Measurements from ENCODE around the gene SIAH1. TPM values are rescaled to one million over a fixed set of nuclear protein-coding genes. Genes with fewer than 3 reads are reported as not detected.
"Not testable (repeated sequence)": the region's sequence is repeated elsewhere in the genome, so short reads cannot be mapped to it uniquely, and the experiment has no call there.

SIAH1 gene
- total and polyA plus RNA-seq, 2 experiments from 2014 or later: 38.8 to 45.5 TPM

GRCh38 chr16:48358419-48358818 lies 26.8 kb downstream of the SIAH1 start:
- Histone ChIP-seq H3K4me2 (no peak overlapping the region), H3K27ac (no peak overlapping the region), H3K36me3 (replicated peaks; ENCODE audit: insufficient read depth, low read depth) (peaks cover 5% of the 10 kb centered on the region), H3K4me3 (no peak overlapping the region), H4K20me1 (ENCODE audit: insufficient read depth, poor library complexity, severe bottlenecking) (peaks cover 49% of the 10 kb centered on the region), H3K9me3 (ENCODE audit: low read depth) (no peaks in the 10 kb centered on the region), H3K9me2 (replicated peaks; ENCODE audit: insufficient read depth) (no peaks in the 10 kb centered on the region), H3K27me3 (no peaks in the 10 kb centered on the region), H3K79me2 (peaks cover 91% of the 10 kb centered on the region), H3K4me1 (ENCODE audit: insufficient read depth) (peaks cover 4% of the 10 kb centered on the region), H2AFZ (no peak overlapping the region)
- no peak for TF ChIP-seq EZH2phosphoT487 (IDR thresholded peaks at IDR 0.05; ENCODE audit: low read depth, severe bottlenecking, unreplicated experiment)
- WGBS (ENCODE audit: low lambda C conversion rate, missing lambda C conversion rate): 95% methylated on average over 3 of the region's 3 CpGs
- DNase-seq (ENCODE audit: low spot score): no peak

GRCh38 chr16:48356633-48357376 lies 28.4 kb downstream of the SIAH1 start:
- no peak overlapping the region for H3K4me3 ChIP-seq
- no peaks in the 10 kb centered on the region for H3K4me1 ChIP-seq (ENCODE audit: insufficient read depth)
- no peak overlapping the region for H3K4me2 ChIP-seq
- no peaks in the 10 kb centered on the region for H3K27me3 ChIP-seq
- H4K20me1 ChIP-seq (ENCODE audit: insufficient read depth, poor library complexity, severe bottlenecking): peaks cover 35% of the 10 kb centered on the region
- no peaks in the 10 kb centered on the region for H3K9me3 ChIP-seq (ENCODE audit: low read depth)
- peaks cover 78% of the 10 kb centered on the region for H3K79me2 ChIP-seq
- TF ChIP-seq EZH2 (IDR thresholded peaks at IDR 0.05; ENCODE audit: borderline replicate concordance): no peak
- no peak for TF ChIP-seq EZH2phosphoT487 (IDR thresholded peaks at IDR 0.05; ENCODE audit: low read depth, severe bottlenecking, unreplicated experiment)
- TF ChIP-seq CTCF (IDR thresholded peaks at IDR 0.05; ENCODE audit: poor library complexity): no peak
- H3K9me2 ChIP-seq (replicated peaks; ENCODE audit: insufficient read depth): no peaks in the 10 kb centered on the region
- H2AFZ ChIP-seq: no peak overlapping the region
- peaks cover 5% of the 10 kb centered on the region for H3K36me3 ChIP-seq (replicated peaks; ENCODE audit: insufficient read depth, low read depth)
- WGBS (ENCODE audit: low lambda C conversion rate, missing lambda C conversion rate): 88% methylated on average over 4 of the region's 4 CpGs
- no peak for DNase-seq (ENCODE audit: low spot score)
- H3K27ac ChIP-seq: no peak overlapping the region

GRCh38 chr16:48354877-48355855 lies 30.0 kb downstream of the SIAH1 start:
- Histone ChIP-seq H3K9me3 (ENCODE audit: low read depth) (no peaks in the 10 kb centered on the region), H4K20me1 (ENCODE audit: insufficient read depth, poor library complexity, severe bottlenecking) (peaks cover 27% of the 10 kb centered on the region), H3K36me3 (replicated peaks; ENCODE audit: insufficient read depth, low read depth) (peaks cover 5% of the 10 kb centered on the region), H3K4me1 (ENCODE audit: insufficient read depth) (no peaks in the 10 kb centered on the region), H2AFZ (no peak overlapping the region), H3K27ac (no peak overlapping the region), H3K4me2 (no peak overlapping the region), H3K79me2 (peaks cover 62% of the 10 kb centered on the region), H3K27me3 (no peaks in the 10 kb centered on the region), H3K9me2 (replicated peaks; ENCODE audit: insufficient read depth) (no peaks in the 10 kb centered on the region), H3K4me3 (no peak overlapping the region)
- DNase-seq (ENCODE audit: low spot score): no peak
- TF ChIP-seq CTCF (IDR thresholded peaks at IDR 0.05; ENCODE audit: poor library complexity) (no peak), EZH2 (IDR thresholded peaks at IDR 0.05; ENCODE audit: borderline replicate concordance) (no peak), EZH2phosphoT487 (IDR thresholded peaks at IDR 0.05; ENCODE audit: low read depth, severe bottlenecking, unreplicated experiment) (no peak)
- 98% methylated on average over 11 of the region's 11 CpGs for WGBS (ENCODE audit: low lambda C conversion rate, missing lambda C conversion rate)

GRCh38 chr16:48354385-48354784 lies 30.8 kb downstream of the SIAH1 start:
- not testable (repeated sequence) for H3K36me3 ChIP-seq (replicated peaks; ENCODE audit: insufficient read depth, low read depth); DNase-seq (ENCODE audit: low spot score)
- WGBS (ENCODE audit: low lambda C conversion rate, missing lambda C conversion rate): 99% methylated on average over 5 of the region's 5 CpGs

More at GRCh38 chr16:48354385-48354784, 30.8 kb downstream of the SIAH1 start:
- not testable (repeated sequence) for H3K9me3 ChIP-seq (ENCODE audit: low read depth); H3K4me3 ChIP-seq; H2AFZ ChIP-seq; H3K27me3 ChIP-seq; H3K4me2 ChIP-seq; H3K4me1 ChIP-seq (ENCODE audit: insufficient read depth); H3K27ac ChIP-seq; H3K9me2 ChIP-seq (replicated peaks; ENCODE audit: insufficient read depth)
- H3K79me2 ChIP-seq: peaks cover 54% of the 10 kb centered on the region
- H4K20me1 ChIP-seq (ENCODE audit: insufficient read depth, poor library complexity, severe bottlenecking): peaks cover 21% of the 10 kb centered on the region

Measured in hepatocyte (in vitro differentiated cells).